OCI-LY3 (cell line): ENCODE results near the gene ZFC3H1.

Experiments used
- H2AFZ ChIP-seq: fragments of 200-600, 300-600 bp; shearing (Covaris generic); 2 replicates; pipeline ENCODE4 v1.6.0; 2014; ENCODE audit warnings: antibody characterized with exemption, low read depth, low read length
- H3K27ac ChIP-seq: fragments of 200-600, 300-600 bp; sonication (generic); 2 replicates; pipeline ENCODE4 v1.5.1; 2014; ENCODE audit warnings: mild to moderate bottlenecking, low read length, moderate library complexity, mixed read lengths
- H3K27me3 ChIP-seq: fragments of 200-600, 300-600 bp; sonication (generic); 2 replicates; pipeline ENCODE4 v1.6.1; 2014; ENCODE audit warnings: low read depth, low read length, mixed read lengths
- H3K36me3 ChIP-seq: fragments of 200-600, 300-600 bp; sonication (generic); replicated peaks from 2 replicates; pipeline ENCODE3; 2014; ENCODE audit warnings: low read depth, low read length, mixed read lengths
- H3K4me1 ChIP-seq: fragments of 300-600, 200-600 bp; sonication (generic); 2 replicates; pipeline ENCODE4 v1.6.1; 2014; ENCODE audit warnings: low read length, mixed read lengths
- H3K4me2 ChIP-seq: fragments of 200-600, 300-600 bp; sonication (generic); 2 replicates; pipeline ENCODE4 v1.6.1; 2014; ENCODE audit warnings: low read length, mixed read lengths
- H3K4me3 ChIP-seq: fragments of 300-600, 200-600 bp; sonication (generic); 2 replicates; pipeline ENCODE4 v1.5.1; 2014; ENCODE audit warnings: antibody characterized with exemption, mild to moderate bottlenecking, low read length, moderate library complexity
- H3K79me2 ChIP-seq: fragments of 300-600, 200-600 bp; shearing (Covaris generic); 2 replicates; pipeline ENCODE4 v1.6.1; 2014; ENCODE audit warnings: mild to moderate bottlenecking, low read length, mixed read lengths
- H3K9ac ChIP-seq: fragments of 300-600, 200-600 bp; shearing (Covaris generic); 2 replicates; pipeline ENCODE4 v1.6.0; 2014; ENCODE audit warnings: mild to moderate bottlenecking, low read length, moderate library complexity
- H3K9me3 ChIP-seq: fragments of 200-600, 300-600 bp; shearing (Covaris generic); 2 replicates; pipeline ENCODE4 v1.6.1; 2014; ENCODE audit warnings: low read length, mixed read lengths; ENCODE audit not compliant: insufficient read depth
- H4K20me1 ChIP-seq: fragments of 200-600, 300-600 bp; sonication (generic); 2 replicates; pipeline ENCODE4 v1.6.1; 2016; ENCODE audit warnings: low read length, mixed read lengths; ENCODE audit not compliant: insufficient read depth
- CTCF ChIP-seq: fragments of 200-600, 300-600 bp; sonication (generic); IDR thresholded peaks from 2 replicates; pipeline ENCODE4 v1.5.1; 2014; ENCODE audit warnings: antibody characterized with exemption, low read length, low read depth
- EZH2phosphoT487 ChIP-seq: fragments of 200-600 bp; shearing (Covaris generic); IDR thresholded peaks from 2 replicates; pipeline ENCODE4 v1.6.1; 2018; ENCODE audit warnings: antibody characterized with exemption, mixed run types, low read depth

The ZFC3H1 gene

GRCh38 chr12:71602761-71603577 lies 60.7 kb downstream of the ZFC3H1 start:
- no peaks in the 10 kb centered on the region for H3K4me1 ChIP-seq
- no peak overlapping the region for H3K9ac ChIP-seq
- H2AFZ ChIP-seq = no peak overlapping the region
- H3K36me3 ChIP-seq = peaks cover 21% of the 10 kb centered on the region
- no peaks in the 10 kb centered on the region for H3K9me3 ChIP-seq
- H3K4me3 ChIP-seq = no peak overlapping the region
- H3K79me2 ChIP-seq = no peaks in the 10 kb centered on the region
- no peaks in the 10 kb centered on the region for H4K20me1 ChIP-seq
- H3K4me2 ChIP-seq = no peak overlapping the region
- TF ChIP-seq CTCF = no peak
- no peak overlapping the region for H3K27ac ChIP-seq
- H3K27me3 ChIP-seq = no peaks in the 10 kb centered on the region

GRCh38 chr12:71601546-71601945 lies 62.1 kb downstream of the ZFC3H1 start:
- no peak for TF ChIP-seq CTCF
- TF ChIP-seq EZH2phosphoT487 = no peak
- Histone ChIP-seq H3K27me3 (no peaks in the 10 kb centered on the region), H2AFZ (no peak overlapping the region), H3K36me3 (peaks cover 9% of the 10 kb centered on the region), H3K4me1 (no peaks in the 10 kb centered on the region), H3K27ac (no peak overlapping the region), H3K4me3 (no peak overlapping the region), H4K20me1 (no peaks in the 10 kb centered on the region), H3K79me2 (no peaks in the 10 kb centered on the region), H3K4me2 (no peak overlapping the region), H3K9me3 (no peaks in the 10 kb centered on the region), H3K9ac (no peak overlapping the region)

- Histone ChIP-seq H3K4me3 (no peak overlapping the region), H3K36me3 (no peaks in the 10 kb centered on the region), H3K4me1 (no peaks in the 10 kb centered on the region), H3K9me3 (no peaks in the 10 kb centered on the region), H3K27ac (no peak overlapping the region), H4K20me1 (no peaks in the 10 kb centered on the region), H3K79me2 (no peaks in the 10 kb centered on the region), H3K9ac (no peak overlapping the region), H3K27me3 (no peaks in the 10 kb centered on the region), H2AFZ (no peak overlapping the region), H3K4me2 (no peak overlapping the region)
- no peak for TF ChIP-seq EZH2phosphoT487
- TF ChIP-seq CTCF = no peak
Measured at GRCh38 chr12:71599210-71599609, 64.4 kb downstream of the ZFC3H1 start.

GRCh38 chr12:71594214-71594948 lies 69.3 kb downstream of the ZFC3H1 start:
- no peak overlapping the region for H3K9ac ChIP-seq
- H2AFZ ChIP-seq = no peak overlapping the region
- H3K79me2 ChIP-seq = no peaks in the 10 kb centered on the region
- no peaks in the 10 kb centered on the region for H3K9me3 ChIP-seq
- no peaks in the 10 kb centered on the region for H3K36me3 ChIP-seq
- no peak overlapping the region for H3K4me2 ChIP-seq
- no peaks in the 10 kb centered on the region for H3K27me3 ChIP-seq
- H3K4me3 ChIP-seq = no peak overlapping the region
- H3K27ac ChIP-seq = no peak overlapping the region
- TF ChIP-seq EZH2phosphoT487 (no peak), CTCF (no peak)
- H4K20me1 ChIP-seq = no peaks in the 10 kb centered on the region
- H3K4me1 ChIP-seq = peaks cover 8% of the 10 kb centered on the region
